ENCODE measurements around the gene OR52B6.
A peak's percentile ranks its signal among the peaks of the same experiment; 100 is the strongest.

Gene OR52B6

DNA sequence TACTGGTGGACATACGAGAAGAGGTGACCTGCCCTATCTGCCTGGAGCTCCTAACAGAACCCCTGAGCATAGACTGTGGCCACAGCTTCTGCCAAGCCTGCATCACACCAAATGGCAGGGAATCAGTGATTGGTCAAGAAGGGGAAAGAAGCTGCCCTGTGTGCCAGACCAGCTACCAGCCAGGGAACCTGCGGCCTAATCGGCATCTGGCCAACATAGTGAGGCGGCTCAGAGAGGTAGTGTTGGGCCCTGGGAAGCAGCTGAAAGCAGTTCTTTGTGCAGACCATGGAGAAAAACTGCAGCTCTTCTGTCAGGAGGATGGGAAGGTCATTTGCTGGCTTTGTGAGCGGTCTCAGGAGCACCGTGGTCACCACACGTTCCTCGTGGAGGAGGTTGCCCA lies 22.6 kb downstream of the OR52B6 start:
- TF ChIP-seq, protein P1, sequence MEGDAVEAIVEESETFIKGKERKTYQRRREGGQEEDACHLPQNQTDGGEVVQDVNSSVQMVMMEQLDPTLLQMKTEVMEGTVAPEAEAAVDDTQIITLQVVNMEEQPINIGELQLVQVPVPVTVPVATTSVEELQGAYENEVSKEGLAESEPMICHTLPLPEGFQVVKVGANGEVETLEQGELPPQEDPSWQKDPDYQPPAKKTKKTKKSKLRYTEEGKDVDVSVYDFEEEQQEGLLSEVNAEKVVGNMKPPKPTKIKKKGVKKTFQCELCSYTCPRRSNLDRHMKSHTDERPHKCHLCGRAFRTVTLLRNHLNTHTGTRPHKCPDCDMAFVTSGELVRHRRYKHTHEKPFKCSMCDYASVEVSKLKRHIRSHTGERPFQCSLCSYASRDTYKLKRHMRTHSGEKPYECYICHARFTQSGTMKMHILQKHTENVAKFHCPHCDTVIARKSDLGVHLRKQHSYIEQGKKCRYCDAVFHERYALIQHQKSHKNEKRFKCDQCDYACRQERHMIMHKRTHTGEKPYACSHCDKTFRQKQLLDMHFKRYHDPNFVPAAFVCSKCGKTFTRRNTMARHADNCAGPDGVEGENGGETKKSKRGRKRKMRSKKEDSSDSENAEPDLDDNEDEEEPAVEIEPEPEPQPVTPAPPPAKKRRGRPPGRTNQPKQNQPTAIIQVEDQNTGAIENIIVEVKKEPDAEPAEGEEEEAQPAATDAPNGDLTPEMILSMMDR (IDR thresholded peaks at IDR 0.05): no peak
- H3K27me3 Mint-ChIP-seq (ENCODE audit: low read depth, poor library complexity): no peaks in the 10 kb centered on the region
- no peaks in the 10 kb centered on the region for H3K9me3 Mint-ChIP-seq
- no peak overlapping the region for H3K4me3 Mint-ChIP-seq
- peak overlapping the region; percentile 71 for H3K27ac Mint-ChIP-seq
- peaks cover 55% of the 10 kb centered on the region for H3K36me3 Mint-ChIP-seq (ENCODE audit: low read depth)
- peaks cover 38% of the 10 kb centered on the region for H3K4me1 Mint-ChIP-seq
- no peak for DNase-seq

DNA sequence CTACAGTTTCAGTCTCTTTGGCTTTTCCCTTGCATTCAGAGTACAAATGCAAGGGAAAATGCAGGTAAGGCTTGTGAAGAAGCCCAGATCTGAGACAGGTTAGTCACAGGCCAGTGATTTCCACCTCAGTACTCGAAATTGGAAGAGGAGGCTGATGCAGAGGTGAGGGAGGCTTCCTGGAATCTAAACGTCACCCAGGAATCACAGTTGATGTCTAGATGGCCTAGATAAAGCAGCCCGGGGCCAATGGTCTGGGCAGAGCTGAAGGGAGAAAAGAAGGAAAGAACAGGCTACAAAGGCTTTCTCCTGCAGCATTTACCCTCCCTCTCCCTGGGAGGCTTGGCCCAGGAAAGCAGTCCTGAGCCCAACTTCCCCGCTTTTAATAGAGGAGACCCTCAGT lies 24.2 kb downstream of the OR52B6 start:
- TF ChIP-seq, protein P1 (IDR thresholded peaks at IDR 0.05): no peak
- Mint-ChIP-seq H3K27ac (peak overlapping the region; percentile 87), H3K9me3 (no peaks in the 10 kb centered on the region), H3K4me1 (peaks cover 42% of the 10 kb centered on the region), H3K4me3 (no peak overlapping the region), H3K27me3 (ENCODE audit: low read depth, poor library complexity) (no peaks in the 10 kb centered on the region), H3K36me3 (ENCODE audit: low read depth) (peaks cover 59% of the 10 kb centered on the region)
- DNase-seq: no peak

GRCh38 chr11:5605849-5606248 lies 25.2 kb downstream of the OR52B6 start:
- Mint-ChIP-seq H3K4me3 (no peak overlapping the region), H3K27ac (no peak overlapping the region), H3K4me1 (peaks cover 35% of the 10 kb centered on the region), H3K9me3 (no peaks in the 10 kb centered on the region), H3K36me3 (ENCODE audit: low read depth) (peaks cover 69% of the 10 kb centered on the region), H3K27me3 (ENCODE audit: low read depth, poor library complexity) (peaks cover 2% of the 10 kb centered on the region)
- DNase-seq: no peak
- TF ChIP-seq, protein P1 (IDR thresholded peaks at IDR 0.05): no peak

DNA sequence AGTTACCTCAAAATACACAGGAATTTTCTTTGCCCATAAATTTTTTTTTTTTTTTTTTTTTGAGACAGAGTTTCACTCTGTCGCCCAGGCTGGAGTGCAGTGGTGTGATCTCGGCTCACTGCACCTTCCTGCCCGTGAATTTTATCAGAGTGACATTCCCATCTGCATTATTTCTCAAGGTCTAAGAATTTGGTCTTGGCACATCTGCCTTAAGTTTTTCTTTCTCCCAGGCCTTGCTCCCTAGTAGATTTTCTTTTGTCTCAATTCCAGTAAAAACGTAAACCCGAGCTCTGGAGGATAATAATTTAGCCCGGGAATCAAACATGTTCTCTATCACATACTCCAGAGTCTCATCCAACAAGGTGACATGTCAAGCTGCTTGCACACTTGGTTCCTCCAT lies 28.1 kb downstream of the OR52B6 start:
- no peak for DNase-seq
- H3K9me3 Mint-ChIP-seq: no peaks in the 10 kb centered on the region
- no peak overlapping the region for H3K4me3 Mint-ChIP-seq
- peaks cover 19% of the 10 kb centered on the region for H3K4me1 Mint-ChIP-seq
- H3K27ac Mint-ChIP-seq: no peak overlapping the region
- TF ChIP-seq, protein P1 (IDR thresholded peaks at IDR 0.05): no peak
- peaks cover 69% of the 10 kb centered on the region for H3K36me3 Mint-ChIP-seq (ENCODE audit: low read depth)
- peaks cover 2% of the 10 kb centered on the region for H3K27me3 Mint-ChIP-seq (ENCODE audit: low read depth, poor library complexity)

DNA sequence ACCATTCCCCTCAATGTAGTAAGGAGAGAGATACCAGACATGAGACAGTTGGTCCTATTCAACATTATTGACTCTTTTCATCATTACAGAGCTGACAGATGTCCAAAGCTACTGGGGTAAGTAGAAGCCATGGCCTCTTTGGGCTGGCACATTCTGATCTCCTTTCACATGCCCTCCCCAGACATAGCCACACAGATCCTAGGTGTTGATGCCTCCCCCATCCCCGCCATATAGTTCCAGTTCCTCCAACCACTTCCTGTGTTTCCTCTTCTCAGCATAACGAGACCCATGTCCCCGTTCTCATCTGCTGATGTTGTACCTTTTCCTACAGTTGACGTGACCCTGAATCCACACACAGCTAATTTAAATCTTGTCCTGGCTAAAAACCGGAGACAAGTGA lies 29.8 kb downstream of the OR52B6 start:
- no peak for DNase-seq
- TF ChIP-seq, protein P1 (IDR thresholded peaks at IDR 0.05): no peak
- Mint-ChIP-seq H3K36me3 (ENCODE audit: low read depth) (peaks cover 53% of the 10 kb centered on the region), H3K27ac (no peak overlapping the region), H3K4me1 (peaks cover 19% of the 10 kb centered on the region), H3K27me3 (ENCODE audit: low read depth, poor library complexity) (peaks cover 2% of the 10 kb centered on the region), H3K4me3 (no peak overlapping the region), H3K9me3 (no peaks in the 10 kb centered on the region)

GRCh38 chr11:5611627-5612026 lies 30.9 kb downstream of the OR52B6 start:
- H3K27ac Mint-ChIP-seq: no peak overlapping the region
- peaks cover 41% of the 10 kb centered on the region for H3K36me3 Mint-ChIP-seq (ENCODE audit: low read depth)
- DNase-seq: no peak
- H3K4me1 Mint-ChIP-seq: peaks cover 19% of the 10 kb centered on the region
- TF ChIP-seq, protein P1 (IDR thresholded peaks at IDR 0.05): no peak
- H3K4me3 Mint-ChIP-seq: no peak overlapping the region
- no peaks in the 10 kb centered on the region for H3K9me3 Mint-ChIP-seq
- H3K27me3 Mint-ChIP-seq (ENCODE audit: low read depth, poor library complexity): peaks cover 2% of the 10 kb centered on the region
